Measurements from ENCODE around the gene SH3GLB1.

SH3GLB1 gene

DNA sequence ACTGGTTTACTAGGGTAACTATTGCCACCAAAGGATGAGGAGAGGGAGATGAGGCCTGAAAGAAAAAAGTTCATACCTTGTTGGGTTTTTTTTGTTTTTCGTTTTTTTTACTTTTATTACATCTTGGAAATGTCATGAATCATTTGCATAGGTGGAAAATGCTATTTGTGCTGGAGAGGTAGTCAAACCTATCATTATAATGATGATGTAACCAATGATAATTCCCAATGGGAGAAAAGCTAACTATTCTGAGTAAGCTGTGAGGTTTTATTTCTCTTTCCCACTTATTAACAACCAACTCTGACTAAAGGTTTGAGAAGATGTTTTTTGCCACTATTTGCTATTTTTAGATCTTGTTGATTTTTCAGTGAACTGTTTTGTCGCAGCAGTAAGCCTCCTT lies 29.0 kb downstream of the SH3GLB1 start:
- DNase-seq (ENCODE audit: low spot score), result no peak

DNA sequence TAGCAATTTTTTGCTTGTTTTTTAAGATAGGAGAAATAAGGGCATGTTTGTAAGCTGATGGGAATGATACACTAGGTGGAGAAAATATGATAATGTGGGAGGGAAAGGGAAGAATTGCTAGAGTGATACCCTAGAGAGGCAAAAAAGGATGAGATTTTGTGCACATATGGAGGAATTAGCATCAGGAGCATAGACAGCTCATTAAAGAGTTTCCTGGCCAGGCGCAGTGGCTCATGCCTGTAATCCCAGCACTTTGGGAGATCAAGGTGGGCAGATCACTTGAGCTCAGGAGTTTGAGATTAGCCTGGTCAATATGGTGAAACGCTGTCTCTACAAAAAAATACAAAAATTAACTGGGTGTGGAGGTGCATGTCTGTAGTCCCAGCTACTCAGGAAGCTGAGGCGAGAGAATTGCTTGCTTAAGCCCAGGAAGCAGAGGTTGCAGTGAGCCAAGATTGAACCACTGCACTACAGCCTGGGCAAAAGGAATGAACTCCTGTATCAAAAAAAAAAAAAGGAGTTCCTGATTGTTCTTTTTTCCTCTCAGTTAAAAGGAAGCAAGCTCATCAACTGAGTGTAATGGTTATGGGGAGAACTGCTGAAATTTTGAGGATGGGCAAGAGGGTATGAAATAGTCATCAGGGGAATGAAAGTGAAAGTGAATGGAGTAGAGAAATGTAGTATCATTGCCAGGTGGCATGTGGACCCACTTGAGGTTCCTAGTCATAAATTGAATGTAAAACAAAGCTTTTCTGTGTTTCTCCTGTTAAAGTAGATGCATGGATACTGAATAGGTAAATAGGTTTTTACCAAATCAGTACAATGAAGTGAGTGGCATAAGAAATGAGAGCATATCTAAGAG lies 35.5 kb downstream of the SH3GLB1 start:
- no peak for DNase-seq (ENCODE audit: low spot score)

DNA sequence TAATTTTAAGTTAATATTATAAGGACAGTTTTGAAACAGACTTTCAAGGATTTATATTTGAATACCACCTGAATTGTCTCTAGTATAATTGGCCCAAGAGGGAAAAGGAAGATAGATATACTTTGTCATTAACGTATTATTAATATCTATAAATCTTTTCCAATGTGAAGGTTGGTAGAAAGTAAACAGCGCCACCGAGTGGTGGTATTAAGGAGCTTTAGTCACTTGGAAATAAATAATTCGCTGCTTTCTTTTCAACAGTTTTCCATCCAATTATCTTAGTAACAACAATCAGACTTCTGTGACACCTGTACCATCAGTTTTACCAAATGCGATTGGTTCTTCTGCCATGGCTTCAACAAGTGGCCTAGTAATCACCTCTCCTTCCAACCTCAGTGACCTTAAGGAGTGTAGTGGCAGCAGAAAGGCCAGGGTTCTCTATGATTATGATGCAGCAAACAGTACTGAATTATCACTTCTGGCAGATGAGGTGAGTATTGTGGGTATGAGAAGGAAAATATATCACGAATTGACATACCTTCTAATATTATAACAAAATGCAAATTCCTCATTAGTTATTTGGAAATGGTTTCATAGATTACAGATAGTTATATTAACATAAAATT lies 37.7 kb downstream of the SH3GLB1 start:
- DNase-seq (ENCODE audit: low spot score), result peak; percentile 40

DNA sequence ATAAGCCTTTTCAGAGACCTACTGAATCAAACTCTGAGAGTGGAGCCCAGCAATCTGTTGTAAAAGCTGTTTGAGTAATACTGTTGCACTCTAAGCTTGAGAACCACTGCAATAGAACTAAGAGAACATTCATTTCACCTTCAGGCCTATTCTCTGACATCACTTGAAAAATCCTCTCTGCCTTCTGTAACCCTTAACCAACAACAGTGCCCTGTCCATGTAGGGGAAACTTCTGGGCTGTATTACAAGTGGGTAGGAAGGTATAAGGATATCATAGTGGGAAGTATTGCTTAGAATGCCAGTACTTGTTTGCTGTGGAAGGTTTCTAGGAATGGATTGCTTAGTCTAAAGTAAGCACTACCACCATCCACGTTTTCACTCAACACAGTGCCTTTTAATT lies 42.9 kb downstream of the SH3GLB1 start:
- DNase-seq (ENCODE audit: low spot score), result no peak

DNA sequence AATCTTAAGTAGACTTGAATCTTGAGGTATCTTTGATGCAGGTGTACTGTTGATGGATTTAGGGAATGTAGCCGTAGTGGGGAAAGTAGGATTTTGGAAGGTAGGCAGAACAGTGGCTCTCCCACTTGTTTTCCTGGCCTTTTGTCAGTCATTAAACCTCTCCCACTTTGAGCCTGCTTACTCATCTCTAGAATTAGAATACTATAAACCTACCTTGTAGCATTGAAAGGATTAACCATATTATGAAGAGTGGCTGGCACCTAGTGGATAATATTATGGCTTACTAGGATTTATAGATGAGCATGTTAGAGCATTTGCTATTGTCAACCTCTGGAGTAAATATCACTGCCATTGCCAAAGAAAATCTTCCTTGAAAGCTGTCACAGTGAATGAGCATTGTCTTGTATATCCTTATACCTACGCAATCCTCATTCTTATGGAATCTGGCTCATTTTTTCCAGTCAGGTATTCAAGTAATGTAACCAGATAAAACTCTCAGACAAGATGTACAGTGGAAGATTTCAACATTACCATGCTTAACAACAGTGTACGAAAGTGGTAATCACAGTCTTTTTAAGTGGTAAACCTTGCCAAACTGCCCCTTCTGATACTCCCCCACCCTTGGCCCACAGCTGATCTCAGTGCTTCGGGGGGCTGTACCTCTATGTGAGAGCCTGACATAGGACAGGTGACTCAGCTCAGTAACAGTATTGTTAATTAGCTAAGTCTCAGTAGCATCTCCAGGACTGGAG lies 44.4 kb downstream of the SH3GLB1 start:
- DNase-seq (ENCODE audit: low spot score), result no peak

DNA sequence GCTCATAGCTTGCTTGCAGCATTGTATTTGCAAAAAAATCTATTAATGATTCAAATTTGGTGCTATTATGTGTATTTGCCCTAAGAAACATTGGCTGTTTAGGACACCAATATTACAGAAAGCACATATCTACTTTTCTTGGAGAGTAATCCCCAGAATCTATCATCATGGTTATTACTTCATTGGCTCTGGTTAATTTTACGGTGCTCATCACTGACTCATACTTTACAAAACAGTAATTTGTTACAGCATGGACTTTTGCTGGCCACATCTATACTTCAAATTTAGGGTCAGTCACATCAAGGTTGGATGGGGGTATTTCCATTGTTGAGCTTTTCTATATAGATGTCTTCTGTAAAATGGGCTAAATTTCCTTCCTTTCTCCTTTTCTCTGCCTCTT lies 45.7 kb downstream of the SH3GLB1 start:
- no peak for DNase-seq (ENCODE audit: low spot score)

DNA sequence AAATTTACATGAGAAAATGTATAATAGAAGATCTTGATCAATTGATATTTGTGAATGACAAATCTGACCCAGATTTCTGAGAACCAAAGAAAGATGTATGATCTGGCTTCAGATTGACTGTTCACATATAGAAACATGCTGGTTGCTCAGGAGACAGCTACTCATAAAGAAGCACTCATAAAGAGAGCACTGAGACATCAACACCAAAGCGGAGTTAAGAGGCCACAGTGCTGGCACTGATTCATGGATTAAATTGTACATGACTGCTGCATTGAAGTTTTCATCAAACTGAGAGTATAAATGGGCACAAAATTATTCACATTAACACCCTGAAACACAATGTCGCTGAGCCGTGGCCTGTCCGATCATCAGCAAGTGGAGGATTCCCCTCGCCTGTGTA lies 46.2 kb downstream of the SH3GLB1 start:
- no peak for DNase-seq (ENCODE audit: low spot score)

DNA sequence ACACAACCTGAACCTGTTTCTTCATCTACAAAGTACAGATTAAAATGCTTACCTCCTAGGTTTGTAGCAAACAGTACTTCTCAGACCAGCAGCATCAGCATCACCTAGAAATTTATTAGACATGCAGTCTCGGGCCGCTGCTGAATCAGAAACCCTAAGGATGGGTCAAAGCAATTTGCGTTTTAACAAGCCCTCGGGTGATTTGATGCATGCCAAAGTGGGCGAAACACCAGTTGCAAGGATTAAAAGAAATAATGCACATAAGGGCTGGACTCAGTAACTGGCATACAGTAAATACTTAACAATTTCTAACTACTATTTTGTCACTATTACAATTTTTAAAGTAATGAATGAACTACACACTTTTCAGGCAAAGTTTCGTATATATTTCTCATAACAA lies 47.5 kb downstream of the SH3GLB1 start:
- DNase-seq (ENCODE audit: low spot score), result no peak

DNA sequence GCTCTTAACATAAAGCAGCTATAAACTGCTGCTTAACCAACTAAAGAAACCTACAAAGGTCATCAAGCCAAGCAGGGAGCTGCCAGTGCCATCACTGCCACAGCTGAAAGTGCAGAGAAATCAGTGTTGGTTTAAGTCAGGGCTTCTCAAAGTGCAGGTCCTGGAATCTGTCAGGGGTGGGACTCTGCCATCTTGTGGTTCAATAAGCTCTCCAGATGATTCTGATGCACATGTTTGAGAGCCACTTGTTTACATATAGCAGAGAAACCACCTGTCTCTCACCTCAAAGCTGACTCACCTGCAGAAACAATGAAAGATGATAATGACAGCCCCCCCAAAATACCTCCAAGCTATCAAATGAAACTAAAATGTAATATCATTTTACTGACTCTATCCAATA lies 49.3 kb downstream of the SH3GLB1 start:
- DNase-seq (ENCODE audit: low spot score), result peak; percentile 83

DNA sequence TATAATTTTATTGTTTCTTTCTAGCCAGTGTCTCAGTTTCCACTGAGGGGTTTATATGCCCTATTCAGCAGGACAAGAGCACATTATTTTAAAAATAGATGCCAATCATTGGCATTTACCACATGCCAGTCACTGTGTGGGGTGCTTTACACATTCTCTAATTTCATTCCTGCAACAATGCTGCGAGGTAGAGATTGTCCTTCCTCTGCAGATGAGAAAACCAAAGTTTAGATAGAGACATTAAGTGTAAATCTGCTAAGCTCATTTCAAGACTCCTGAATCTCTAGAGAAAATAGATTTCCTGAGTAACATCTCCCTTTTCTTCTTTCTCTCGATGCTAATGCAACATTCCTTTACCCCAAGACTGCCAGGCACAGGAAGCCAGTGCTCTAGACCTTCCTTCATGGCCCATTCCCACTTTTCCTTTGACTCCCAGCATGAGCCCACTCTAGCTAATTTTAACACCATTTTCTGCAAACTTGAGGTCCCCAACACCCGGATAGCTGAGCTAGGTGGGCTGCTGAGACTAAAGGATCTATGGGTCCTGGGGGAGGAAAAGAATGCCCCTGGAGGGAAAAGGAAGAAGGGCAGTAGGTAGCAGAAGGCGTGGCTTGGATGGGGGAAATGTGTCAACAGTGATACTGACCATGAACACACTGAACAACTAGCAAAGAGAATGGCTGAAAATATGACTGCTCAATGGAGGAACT lies 50.0 kb downstream of the SH3GLB1 start:
- DNase-seq (ENCODE audit: low spot score), result no peak

DNA sequence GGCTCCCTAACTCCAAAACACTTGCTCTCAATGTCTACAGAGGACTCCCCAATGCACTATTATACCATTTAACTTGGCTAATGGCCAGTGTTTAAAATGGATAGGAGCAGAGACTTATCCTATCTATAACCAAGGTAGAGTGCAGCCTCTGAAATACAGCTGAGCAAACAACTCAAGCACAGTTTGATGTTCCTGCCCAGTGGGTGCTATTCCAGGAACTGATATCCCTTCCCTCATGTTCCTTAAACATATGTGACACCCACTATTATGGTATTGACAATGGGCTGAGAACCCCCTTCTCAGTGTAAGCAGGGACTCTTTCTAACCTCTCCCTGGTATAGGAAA lies 51.7 kb downstream of the SH3GLB1 start:
- DNase-seq (ENCODE audit: low spot score), result no peak

DNA sequence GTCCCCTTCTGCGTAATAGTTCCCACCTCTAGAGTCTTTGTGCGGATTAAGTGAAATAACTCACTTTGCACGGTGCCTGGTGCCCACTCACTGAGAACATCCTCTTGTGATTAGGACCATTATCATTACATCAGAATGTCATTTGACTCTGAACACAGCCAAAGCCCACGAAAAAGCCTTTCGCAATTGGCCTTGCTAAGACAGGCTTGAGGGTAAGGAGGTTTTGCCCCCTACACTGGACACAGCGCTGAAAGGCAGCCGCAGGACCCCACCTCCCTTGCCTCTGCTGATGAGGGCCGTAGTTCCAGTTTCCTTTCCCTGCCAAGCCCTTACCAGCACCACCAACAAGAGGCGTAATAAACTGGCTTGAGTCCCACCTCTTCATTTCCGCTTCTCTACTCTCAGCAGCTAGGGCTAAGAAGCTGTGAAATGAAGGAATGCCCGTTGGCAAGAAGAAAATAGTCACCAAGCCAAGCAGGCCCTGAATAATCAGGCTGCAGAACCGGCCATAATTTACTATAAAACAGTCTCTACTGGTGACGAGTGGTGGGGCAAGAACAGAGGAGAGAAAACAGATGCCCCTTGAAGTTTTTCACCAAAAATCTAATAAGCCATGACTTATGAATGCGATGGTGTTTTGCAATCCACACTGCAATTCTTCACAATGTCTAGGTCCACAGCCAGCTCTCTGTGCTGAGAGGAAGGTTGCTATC lies 53.1 kb downstream of the SH3GLB1 start:
- no peak for DNase-seq (ENCODE audit: low spot score)

DNA sequence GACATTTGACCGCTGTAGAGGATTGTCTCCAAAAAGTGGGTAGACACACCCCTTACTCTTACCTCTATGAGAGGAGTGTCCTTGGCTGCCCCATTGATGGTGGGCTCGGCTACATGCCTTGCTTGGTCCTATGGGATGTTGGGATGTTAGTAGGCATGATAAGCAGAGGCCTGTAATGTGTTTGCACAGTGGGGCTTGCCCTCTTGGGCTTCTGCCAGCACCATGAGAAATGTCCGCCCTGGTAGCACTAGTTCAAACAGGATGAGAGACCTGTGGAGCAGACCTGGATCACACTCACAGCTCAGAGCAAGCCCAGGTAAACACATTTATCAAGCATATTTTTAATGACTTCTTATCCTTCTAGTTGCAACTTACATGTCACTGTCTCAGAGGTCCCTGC lies 54.2 kb downstream of the SH3GLB1 start:
- DNase-seq (ENCODE audit: low spot score), result no peak

DNA sequence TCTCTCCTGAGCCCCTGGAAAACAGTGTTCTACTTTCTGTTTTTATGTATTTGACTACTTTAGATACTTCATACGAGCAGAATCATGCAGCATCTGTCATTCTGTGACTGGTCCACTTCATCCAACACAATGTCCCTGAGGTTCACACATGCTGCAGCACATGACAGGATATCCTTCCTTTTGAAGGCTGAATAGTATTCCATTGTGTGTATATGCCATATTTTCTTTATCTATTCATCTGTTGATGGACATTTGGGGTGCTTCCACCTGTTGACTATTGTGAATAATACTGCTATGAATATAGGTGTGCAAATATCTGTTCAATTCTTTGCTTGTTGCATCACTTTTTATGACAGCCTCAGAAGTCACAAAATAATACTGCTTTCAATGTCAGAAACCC lies 55.8 kb downstream of the SH3GLB1 start:
- DNase-seq (ENCODE audit: low spot score), result no peak

DNA sequence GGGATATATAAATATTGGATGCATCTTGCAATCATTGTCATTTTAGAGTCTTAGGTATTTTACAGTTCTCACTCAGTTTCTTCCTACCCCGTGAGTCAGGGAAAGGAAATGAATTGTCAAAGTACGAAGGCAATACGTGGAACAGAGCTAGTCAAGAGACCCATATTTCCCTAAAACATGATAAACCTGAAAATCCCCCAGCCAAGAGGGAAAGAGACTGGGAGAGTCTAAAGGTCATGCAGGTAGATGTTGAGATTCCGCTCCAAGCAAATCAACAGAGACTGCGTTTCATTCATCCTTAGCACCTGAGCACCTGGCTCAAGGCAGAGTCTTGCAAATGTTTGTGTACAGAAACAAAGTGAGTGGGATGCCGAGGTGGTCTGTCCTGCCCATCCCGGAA lies 58.0 kb downstream of the SH3GLB1 start:
- no peak for DNase-seq (ENCODE audit: low spot score)

DNA sequence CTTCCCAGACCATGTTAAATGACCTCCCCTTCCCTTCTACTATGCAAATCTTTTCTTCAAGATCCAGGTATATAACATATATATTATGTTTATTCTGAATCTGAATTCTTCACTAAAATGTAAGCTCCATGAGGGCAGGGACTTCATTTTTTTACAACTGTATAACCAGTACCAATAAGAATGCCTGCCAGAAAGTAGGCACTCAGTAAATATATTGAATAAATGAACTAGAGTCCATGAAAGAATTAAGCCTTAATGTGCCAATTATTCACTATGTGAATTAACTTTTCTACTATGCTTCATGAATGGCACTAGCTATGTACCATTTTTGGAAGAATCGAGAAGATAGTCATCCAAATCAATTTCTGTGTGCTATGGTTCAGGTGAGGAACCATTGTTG lies 60.1 kb downstream of the SH3GLB1 start:
- DNase-seq (ENCODE audit: low spot score), result no peak

DNA sequence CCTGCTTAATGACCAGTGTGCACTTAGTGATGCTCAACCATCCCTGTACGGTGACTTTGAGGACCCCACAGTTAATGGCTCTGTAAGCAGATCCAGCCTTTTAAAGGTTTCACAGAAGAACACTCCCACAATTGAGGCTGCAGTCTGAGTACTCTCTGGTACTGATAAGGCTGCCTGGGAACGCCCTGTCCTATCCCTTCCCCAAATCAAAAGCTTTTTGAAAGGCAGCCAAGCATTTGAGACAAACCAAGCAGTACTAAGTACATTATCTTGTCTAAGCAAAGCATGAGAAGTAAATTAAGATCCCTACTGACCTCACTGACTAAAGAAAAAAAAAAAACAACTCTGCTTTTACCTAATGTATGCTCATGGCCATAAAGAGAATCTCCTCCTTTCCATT lies 60.7 kb downstream of the SH3GLB1 start:
- no peak for DNase-seq (ENCODE audit: low spot score)

DNA sequence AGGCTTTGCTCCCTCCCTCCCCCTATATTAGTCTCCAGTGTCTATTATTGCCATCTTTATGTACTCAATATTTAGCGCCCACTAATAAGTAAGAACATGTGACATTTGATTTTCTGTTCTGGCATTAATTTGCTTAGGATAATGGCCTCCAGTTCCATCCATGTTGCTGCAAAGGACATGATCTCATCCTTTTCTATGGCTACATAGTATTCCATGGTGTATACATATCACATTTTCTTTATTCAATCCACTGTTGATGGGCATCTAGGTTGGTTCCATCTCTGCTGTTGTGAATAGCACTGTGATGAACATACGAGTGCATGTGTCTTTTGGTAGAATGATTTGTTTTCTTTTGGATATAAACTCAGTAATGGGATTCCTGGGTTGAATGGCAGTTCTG lies 61.3 kb downstream of the SH3GLB1 start:
- no peak for DNase-seq (ENCODE audit: low spot score)

DNA sequence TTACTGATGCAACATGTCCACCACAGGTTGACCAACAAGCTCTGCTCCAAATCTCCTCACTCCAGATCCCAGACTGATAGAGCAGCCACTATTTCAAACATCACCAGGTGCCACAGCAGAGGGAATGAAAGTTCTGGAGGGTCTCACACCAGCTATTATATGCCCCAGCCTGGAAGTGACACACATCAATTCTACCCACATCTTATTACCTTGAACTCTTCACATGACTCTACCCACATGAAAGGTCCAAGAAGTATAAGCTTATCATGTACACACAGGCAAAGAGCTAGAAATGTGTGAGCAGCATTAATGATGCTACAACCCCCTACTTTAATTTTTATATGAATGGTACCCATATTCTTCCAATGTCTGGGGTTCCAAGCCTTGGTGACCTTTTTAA lies 64.2 kb downstream of the SH3GLB1 start:
- no peak for DNase-seq (ENCODE audit: low spot score)

DNA sequence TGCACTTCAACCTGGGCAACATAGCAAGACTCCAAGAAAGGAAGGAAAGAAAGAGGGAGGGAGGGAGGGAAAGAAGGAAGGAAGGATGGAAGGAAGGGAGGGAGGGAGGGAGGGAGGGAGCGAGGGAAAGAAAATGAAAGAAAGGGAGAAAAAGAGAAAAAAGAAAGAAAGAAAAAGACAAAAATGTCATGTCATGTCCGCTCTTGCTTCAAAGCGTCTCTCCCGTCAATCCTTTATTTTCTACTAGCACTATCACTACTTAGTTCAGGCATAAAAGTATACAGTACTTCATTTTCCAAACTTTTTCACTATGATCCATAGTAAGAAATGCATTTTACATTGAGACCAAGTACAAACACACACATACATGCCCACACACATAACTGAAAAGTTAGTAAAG lies 64.7 kb downstream of the SH3GLB1 start:
- DNase-seq (ENCODE audit: low spot score), result no peak

DNA sequence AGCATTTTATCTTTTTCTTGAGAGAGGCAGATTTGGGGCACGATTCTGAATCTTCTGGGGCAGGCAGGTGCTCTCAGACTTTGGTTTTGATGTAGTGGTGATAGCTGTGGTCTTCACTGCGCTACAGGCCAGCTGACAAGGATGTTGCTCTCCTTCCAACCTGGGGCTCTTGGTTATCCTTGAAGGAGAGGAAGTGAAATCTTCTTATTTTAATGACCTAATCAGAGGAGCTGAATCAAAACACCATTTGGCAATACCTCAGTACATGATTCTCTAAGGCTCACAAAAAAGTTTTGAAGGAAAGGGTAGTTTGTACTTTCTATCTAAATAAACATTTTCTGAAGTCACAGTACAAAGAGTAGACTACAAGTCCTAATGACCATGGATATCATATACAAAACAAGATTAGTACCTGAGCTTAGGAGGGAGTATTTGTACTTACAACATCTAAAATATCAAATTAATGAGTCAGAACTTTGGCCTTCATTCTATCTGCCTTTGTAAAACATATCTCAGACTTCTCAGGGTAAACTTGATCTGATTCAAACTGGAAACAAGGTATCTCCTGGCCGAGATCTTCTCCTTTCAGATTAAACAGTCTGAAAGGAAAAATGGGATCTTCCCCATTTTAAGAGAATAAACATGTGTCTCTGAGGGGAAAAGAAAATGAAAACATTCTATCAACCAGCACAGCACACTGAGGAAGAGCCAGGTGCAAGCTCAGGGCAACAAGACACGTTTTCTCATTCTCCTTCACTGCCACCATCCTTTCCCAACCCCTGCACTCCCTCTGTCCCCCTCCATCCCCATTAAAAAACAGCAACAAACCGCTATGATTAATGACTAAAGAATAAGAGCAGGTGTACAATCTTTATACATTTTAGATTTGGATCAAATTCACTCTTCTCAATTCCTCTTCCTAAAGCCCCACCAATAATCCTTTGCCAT lies 69.2 kb downstream of the SH3GLB1 start:
- peak; percentile 21 for DNase-seq (ENCODE audit: low spot score)

Data from SW480 (cell line).